Left cardiac atrium (tissue), 4 donors: ENCODE measurements around the gene RAPGEF1. TPM values are rescaled to one million over a fixed set of nuclear protein-coding genes. Genes with fewer than 3 reads are reported as not detected.
A peak's percentile ranks its signal among the peaks of the same experiment; 100 is the strongest.

Source experiments
- ATAC-seq, 2 donors: fragments of 200-7000 bp; cut with Tn5 transposase; one replicate each; pipeline ENCODE4 v1.9.1; 2020; ENCODE audit warnings: mild to moderate bottlenecking in 2 of 2, moderate library complexity in 2 of 2
- DNase-seq: peaks from one replicate; pipeline ENCODE4 v3.0.0-alpha.2; 2020
- intact Hi-C, 2 donors: fragments of 100-400 bp; cut with DNase I; formaldehyde crosslinking; loops; one replicate each; pipeline versions ENCODE4 v1.14.1 to v1.15.1; 2022 to 2023
- total RNA-seq, 2 donors: library from RNA; stranded (reverse); fragmentation: NEBNext Ultra II Directional; extraction: Animal tissue kit (Norgen Biotek cat#: 25700); gene quantifications; one replicate each; pipeline ENCODE4 v1.2.1, GENCODE V29; 2021
- donor health status: DM: no; HTN: yes; CAD: no.
- donor health status: DM: no; HTN: yes; CAD: no; lungs with severe emphysema.
- donor health status: DM: yes; HTN: yes; CAD: no.
- donor health status: Dilated cardiomyopathy.

Gene RAPGEF1
- total RNA-seq, 2 donors from 2014 or later, result 108 to 109 TPM

DNA sequence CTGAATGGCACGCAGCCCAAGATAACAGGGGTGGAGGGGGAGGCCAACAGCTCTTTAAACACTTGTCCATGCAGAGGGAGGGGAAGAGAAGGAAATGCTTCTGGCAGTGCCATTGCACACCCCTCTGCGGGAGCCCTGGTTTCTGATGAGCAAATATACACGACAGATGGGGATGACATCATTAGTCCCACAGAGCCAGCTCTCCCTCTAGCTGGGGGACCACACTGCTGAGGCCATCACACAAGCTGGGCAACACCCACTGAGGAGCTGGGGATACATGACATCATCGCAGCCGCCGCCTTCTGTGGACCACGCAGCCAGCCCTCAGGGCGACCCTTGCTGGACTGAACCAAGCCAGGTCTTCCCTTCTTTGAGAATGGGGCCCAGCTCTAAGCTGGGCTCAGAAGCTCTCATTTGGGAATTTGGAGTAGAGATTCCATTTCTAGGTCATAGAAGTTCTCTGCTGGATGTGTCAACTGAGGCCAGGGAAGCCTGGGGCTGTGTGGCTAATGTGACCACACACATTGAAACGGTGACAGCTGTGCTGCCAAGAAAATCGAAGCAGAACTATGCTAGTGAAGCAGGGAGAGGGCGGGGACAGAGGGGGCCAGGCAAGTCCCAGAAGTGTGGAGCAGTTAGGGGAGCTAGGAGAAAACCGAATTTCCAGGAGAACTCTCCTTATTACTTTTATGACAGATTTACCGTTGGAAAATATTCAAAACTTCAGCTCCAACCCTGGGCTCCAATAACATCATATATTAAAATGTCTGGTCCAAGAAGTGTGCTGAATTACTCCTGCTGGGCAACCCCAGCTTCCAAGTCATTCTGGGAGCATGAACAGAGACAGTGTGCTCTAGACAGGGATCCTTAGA lies 115.0 kb downstream of the RAPGEF1 start:
- DNase-seq (peak; percentile 71), ATAC-seq (peak; percentile 69 to 80)
- intact Hi-C loops, result no loop called here

GRCh38 chr9:131623655-131624330 lies 116.1 kb downstream of the RAPGEF1 start:
- intact Hi-C loops, result no loop called here
- no peak for ATAC-seq

DNA sequence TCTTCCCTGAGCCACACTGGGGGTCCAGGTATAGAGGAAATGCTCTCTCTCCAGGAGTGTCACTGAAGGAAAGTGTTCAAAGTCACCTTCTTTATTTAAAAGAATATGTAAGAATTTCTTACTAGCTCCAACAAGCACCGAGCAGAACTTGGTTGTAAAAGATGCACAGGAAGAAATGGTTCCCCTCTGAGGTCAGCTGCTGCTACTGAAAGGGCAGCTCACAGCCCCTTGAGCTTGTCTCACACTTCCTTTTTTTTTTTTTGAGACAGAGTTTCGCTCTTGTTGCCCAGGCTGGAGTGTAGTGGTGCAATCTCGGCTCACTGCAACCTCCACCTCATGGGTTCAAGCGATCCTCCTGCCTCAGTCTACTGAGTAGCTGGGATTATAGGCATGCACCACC lies 117.4 kb downstream of the RAPGEF1 start:
- intact Hi-C loops, result no loop called here
- DNase-seq (no peak), ATAC-seq (no peak)

More at GRCh38 chr9:131623655-131624330, 116.1 kb downstream of the RAPGEF1 start:
- DNase-seq, result no peak

DNA sequence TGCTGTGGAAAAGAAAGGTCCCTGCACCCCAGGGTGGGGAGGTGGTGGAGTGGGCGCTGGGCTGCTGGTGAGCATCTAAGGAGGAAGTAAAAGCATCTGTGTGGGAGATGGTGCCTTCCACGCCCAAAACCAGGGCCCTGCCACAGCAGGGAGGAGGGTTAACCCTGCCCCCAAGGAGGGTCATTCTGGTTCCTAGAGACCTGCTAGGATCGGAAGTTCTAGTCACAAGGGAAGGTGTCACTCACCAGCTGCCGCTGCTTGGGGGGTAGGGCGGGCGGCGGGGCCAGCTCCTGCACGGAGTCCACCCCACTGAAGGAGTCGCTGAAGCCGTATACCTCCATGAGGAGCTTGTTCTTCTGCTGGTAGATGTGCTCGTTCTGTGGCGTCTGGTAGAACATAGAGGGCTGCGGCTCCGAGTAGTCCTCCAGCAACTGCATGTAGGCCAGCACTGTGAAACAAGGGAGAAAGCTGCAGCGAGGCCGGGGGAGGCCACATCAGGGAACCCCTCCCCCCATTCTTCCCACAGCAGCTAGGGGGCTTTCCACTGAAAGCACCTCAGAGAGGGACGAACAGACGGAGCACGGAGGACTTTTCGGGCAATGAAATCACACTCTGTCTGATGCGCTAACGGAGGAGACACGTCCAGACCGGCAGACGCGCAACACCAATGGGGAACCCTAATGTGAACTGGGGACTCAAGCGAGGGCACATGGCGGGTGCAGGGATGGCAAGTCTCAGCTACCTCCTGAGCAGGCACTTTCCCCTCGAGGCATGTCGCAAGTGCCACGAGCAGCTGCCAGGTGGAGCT lies 118.1 kb downstream of the RAPGEF1 start:
- ATAC-seq, result no peak
- intact Hi-C loops, result no loop called here
- DNase-seq, result no peak

- intact Hi-C loops, result no loop called here
- ATAC-seq (no peak), DNase-seq (no peak)
Observed at GRCh38 chr9:131620764-131621520, 118.9 kb downstream of the RAPGEF1 start.

- intact Hi-C loops, result no loop called here
- ATAC-seq (no peak), DNase-seq (no peak)
Observed at GRCh38 chr9:131619680-131620079, 120.2 kb downstream of the RAPGEF1 start.

- ATAC-seq (no peak), DNase-seq (no peak)
- intact Hi-C loops, result no loop called here
Observed at GRCh38 chr9:131618785-131619184, 121.1 kb downstream of the RAPGEF1 start.

GRCh38 chr9:131618071-131618479 lies 121.8 kb downstream of the RAPGEF1 start:
- intact Hi-C loops, result no loop called here
- DNase-seq (peak; percentile 77), ATAC-seq (peak; percentile 87 to 88)

- ATAC-seq, result no peak
Observed at GRCh38 chr9:131617611-131618010, 122.3 kb downstream of the RAPGEF1 start.

DNA sequence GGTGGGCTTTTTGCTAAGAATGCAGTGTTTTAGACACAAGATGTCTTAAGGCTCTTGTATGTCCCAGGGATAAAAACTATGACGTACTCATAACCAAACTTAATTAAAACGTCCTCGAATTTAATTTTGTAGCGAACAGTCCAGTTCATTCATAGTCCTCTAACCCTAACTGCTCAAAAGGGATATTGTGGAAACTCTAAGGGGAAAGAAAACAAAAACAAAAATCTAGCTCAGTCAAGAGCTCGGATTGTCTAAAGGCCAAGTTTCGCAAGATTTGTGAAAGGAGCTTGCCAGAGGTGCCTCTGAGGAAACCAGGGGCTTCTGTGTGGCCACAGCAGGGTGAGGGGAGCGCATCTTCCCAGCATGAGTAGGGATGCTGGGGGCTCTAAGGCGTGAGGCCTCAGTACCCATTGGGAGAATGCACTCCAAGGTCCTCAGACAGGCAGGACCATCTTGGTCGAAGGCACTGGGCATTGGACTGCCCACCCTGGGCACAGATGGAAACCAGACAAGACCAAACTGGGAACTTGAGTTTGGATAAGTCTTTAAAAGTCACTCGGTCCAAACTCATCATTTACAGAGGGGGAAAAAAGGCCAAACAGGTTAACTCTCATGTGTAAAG lies 122.8 kb downstream of the RAPGEF1 start:
- DNase-seq (no peak), ATAC-seq (no peak)
- intact Hi-C loops, result no loop called here

More at GRCh38 chr9:131617611-131618010, 122.3 kb downstream of the RAPGEF1 start:
- DNase-seq, result no peak
- intact Hi-C loops, result no loop called here

DNA sequence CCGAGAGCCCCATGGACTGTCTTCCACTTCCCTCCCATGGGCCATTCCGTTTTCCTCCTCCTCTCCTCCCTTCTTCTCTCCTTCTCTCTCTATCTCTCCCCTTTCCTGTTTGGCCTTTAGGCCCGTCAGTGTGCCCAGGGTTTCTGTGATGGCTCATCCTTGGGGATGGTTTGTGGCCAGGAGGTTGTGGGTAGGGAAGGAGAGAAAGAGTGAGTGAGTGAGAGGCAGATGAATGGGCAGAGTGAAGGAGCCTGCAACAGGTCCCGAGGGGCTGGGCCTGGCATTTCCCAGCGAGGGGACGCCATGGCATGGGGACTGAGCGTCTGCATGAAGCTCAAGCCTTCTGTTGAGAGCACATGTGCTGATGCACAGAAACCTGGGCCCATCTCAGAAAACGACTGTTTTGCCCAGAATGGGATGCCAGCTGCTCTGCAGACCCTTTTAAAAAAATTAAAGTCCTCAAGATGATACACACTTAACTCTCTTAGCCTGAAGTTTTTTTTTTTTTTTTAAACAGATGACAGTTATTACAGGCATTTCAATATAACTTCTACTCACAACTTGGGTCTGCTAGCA lies 125.4 kb downstream of the RAPGEF1 start:
- ATAC-seq (no peak), DNase-seq (no peak)
- intact Hi-C loops, result no loop called here

DNA sequence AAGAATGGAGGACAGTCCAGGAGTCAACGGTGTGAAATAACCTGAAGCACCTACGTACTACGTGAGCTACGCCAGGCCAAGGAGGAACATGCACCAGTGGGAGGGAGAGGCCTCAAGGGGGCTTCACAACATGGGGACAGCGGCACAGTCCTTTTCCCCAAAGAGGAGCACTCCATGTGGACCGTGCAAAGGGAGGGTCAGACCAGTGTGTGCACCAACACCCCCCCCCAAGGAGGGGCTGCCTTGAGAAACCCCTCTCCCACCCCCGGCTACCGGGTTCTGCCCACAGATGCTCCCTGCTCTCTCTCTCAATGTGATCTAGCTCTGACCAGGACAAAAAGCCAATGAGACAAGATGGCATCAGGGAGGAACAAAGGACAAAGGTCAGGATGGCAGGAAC lies 126.0 kb downstream of the RAPGEF1 start:
- ATAC-seq (no peak), DNase-seq (no peak)
- intact Hi-C loops, result no loop called here

DNA sequence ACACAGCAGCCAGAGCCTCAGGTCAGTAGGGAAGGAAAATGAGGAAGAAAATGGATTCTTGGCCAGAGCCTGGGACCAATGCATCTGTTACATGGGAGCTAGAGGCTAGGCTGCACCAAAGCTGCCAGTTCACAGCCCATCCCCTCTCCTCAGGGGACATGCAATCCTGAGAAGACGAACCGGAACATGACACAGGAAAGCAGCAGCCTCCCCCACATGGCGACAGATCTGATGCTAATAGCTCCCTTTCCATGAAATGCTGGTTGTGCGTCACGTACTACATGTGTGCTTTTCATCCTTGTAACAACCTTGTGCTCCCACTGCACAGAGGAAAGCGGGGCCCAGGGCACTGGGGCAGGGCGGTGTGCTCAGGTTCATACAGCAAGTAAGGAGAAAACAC lies 127.0 kb downstream of the RAPGEF1 start:
- intact Hi-C loops, result no loop called here
- ATAC-seq, result no peak
- DNase-seq, result no peak

- DNase-seq, result no peak
- ATAC-seq, result no peak
- intact Hi-C loops, result no loop called here
Observed at GRCh38 chr9:131611586-131612315, 128.1 kb downstream of the RAPGEF1 start.

DNA sequence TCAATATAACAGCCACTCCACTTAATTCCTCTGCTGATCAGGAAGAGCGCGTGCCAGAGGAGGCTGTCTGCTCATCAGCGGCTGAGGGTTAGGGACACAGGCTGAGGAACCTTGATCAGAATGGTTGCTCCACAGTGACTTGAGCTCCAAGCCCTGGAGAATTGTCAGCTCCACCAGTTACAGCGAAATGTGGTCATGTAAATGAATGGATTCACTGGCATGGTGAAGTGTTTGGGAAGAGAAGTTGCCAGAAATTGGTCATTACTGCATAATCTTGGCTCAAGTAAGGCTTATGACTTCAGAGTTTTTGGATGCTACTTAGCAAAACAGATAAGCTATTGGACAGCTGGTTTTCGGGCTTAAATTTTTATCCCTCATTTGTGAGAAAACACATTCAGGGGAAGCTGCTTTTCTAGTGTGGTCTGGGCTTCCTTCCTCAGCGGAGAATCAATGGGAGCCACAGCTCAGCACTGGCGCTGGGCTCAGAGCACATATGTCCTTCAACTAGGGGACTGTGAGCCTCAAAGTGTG lies 129.6 kb downstream of the RAPGEF1 start:
- ATAC-seq, result peak; percentile 47 to 58
- DNase-seq, result no peak
- intact Hi-C loops, result no loop called here

DNA sequence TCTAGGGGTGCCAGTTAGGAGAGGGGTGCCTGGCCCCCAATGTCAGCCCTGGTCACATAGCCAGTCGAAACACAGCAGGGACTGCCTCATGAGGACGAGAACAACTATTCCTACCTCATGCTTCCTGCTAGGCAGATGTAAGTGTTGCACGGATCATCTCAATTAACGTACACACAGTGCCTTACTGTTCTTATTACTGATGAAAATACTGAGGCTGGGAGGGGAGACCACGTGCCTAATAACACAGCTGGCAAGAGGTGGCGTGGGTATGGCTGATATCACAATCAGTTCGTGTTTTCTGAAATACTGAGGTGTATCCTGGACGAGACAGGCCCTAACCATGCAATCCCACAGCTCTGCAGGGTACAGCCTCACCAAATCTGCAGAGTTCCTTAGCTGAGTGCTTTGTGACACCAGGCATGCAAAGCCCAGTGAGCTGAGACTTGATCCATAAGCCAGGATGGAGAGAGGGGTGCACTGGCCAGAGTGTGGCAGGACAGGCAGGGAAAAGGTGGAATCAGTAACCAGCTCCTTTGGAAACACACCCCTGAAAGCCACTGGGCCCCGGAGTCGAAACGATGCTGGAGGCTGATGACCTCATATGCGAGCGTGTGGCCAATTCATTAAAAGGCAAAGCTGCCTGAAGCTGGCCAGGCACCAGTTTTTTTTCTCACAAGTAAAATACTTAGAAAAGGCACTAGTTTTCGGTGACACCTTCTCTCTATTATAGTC lies 130.6 kb downstream of the RAPGEF1 start:
- DNase-seq, result peak; percentile 70
- intact Hi-C loops, result loop anchor here in 1 of 2 donors (5.0 kb wide), 1 partner anchor 128 kb away; no protein-coding TSS in a partner anchor
- ATAC-seq, result peak; percentile 39 to 50
